HEK293T (cell line): ENCODE results near the gene TLE3.

Experiments used
- FOXA1 ChIP-seq: fragments of 450-650 bp; IDR thresholded peaks from 2 replicates; pipeline ENCODE4 v1.6.1; 2016; ENCODE audit warnings: mild to moderate bottlenecking
- FOXM1 ChIP-seq: fragments of 450-650 bp; IDR thresholded peaks from 2 replicates; pipeline ENCODE4 v1.6.1; 2017; ENCODE audit warnings: mild to moderate bottlenecking, borderline replicate concordance
- HDGF ChIP-seq: fragments of 450-650 bp; IDR thresholded peaks from 2 replicates; pipeline ENCODE4 v1.6.1; 2017; ENCODE audit warnings: antibody characterized with exemption, borderline replicate concordance
- L3MBTL2 ChIP-seq: fragments of 450-650 bp; conservative IDR thresholded peaks from 2 replicates; pipeline ENCODE4 v1.6.1; 2016; ENCODE audit warnings: mild to moderate bottlenecking
- SP1 ChIP-seq: fragments of 450-650 bp; IDR thresholded peaks from 2 replicates; pipeline ENCODE4 v1.6.1; 2017
- SUZ12 ChIP-seq: fragments of 450-650 bp; IDR thresholded peaks from 2 replicates; pipeline ENCODE4 v1.6.1; 2016; ENCODE audit warnings: mild to moderate bottlenecking
- TARDBP ChIP-seq: fragments of 450-650 bp; IDR thresholded peaks from 2 replicates; pipeline ENCODE4 v1.6.1; 2016
- TF ChIP-seq, protein P1 (sequence below): fragments of 450-650 bp; IDR thresholded peaks from 2 replicates; pipeline ENCODE4 v1.6.1; 2016

DNA sequence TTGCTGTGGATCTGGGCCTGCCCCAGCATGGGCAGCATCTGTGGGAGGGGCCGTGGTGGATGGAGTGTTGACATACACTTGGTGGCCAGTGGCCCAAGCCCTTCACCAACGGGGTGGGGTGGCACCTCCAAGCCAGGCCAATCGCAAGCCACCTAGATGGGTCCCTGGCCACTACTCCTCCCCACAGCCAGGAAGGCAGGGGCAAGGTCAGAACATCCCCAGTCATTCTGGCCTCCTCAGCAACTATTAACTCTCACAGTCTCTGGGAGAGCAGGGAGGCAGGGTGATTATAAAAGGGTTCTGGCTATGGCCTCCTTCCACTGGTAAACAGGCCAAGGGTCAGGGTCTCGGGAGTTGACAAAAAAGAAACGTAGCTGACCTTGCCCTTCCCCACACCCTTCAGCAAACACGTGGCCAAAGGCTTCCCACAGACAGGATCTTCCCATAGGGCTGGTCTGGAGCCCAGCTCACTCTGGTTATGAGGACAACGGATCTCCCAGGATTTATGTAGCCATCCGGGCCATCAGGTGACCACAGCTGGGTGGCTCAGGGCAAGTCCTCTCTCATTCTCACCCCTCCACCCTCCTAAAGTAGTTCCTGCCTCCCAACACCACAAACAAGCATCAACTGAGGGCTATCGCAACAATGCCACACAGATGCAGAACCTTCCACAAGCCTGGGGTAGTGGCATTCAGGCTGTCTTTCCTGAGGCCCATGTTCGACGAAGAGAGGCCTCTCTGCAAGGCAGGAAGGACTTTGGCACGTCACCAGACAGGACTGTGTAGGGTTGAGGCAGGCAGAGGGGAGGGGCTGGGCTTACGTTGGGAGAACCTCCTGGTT, 18.9 kb downstream of the TLE3 start:
- TF ChIP-seq, protein P1, sequence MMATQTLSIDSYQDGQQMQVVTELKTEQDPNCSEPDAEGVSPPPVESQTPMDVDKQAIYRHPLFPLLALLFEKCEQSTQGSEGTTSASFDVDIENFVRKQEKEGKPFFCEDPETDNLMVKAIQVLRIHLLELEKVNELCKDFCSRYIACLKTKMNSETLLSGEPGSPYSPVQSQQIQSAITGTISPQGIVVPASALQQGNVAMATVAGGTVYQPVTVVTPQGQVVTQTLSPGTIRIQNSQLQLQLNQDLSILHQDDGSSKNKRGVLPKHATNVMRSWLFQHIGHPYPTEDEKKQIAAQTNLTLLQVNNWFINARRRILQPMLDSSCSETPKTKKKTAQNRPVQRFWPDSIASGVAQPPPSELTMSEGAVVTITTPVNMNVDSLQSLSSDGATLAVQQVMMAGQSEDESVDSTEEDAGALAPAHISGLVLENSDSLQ, result no peak
- no peak for TF ChIP-seq SUZ12
- TF ChIP-seq HDGF, result no peak
- no peak for TF ChIP-seq FOXM1
- no peak for TF ChIP-seq SP1
- TF ChIP-seq TARDBP, result no peak
- no peak for TF ChIP-seq FOXA1
- TF ChIP-seq L3MBTL2, result no peak
